ENCODE measurements around the gene CDH4.

DNA sequence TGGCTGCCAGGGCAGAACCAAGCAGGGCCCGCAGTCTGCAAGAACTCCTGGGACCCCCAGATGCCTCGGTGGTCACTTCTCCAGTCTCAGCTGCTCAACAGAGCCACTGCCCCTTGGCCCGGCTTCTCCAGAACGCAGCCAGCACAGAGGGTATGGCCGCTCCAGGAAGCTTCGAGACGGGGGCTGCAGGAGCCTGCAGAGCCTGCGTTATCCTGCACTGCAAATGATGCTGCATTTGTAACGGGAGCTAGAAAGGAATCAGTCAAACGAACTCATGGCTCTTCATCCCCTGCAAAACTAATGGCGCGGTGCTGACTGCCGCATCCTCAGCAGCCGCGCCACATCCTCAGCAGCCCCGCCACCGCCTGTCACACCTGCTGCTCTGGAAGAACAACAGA, 558.7 kb downstream of the CDH4 start:
- TF ChIP-seq POLR2A (IDR thresholded peaks at IDR 0.05) (no peak), EP300 (IDR thresholded peaks at IDR 0.05) (no peak), POLR2AphosphoS5 (IDR thresholded peaks at IDR 0.05) (no peak)
- TF ChIP-seq, protein P1, sequence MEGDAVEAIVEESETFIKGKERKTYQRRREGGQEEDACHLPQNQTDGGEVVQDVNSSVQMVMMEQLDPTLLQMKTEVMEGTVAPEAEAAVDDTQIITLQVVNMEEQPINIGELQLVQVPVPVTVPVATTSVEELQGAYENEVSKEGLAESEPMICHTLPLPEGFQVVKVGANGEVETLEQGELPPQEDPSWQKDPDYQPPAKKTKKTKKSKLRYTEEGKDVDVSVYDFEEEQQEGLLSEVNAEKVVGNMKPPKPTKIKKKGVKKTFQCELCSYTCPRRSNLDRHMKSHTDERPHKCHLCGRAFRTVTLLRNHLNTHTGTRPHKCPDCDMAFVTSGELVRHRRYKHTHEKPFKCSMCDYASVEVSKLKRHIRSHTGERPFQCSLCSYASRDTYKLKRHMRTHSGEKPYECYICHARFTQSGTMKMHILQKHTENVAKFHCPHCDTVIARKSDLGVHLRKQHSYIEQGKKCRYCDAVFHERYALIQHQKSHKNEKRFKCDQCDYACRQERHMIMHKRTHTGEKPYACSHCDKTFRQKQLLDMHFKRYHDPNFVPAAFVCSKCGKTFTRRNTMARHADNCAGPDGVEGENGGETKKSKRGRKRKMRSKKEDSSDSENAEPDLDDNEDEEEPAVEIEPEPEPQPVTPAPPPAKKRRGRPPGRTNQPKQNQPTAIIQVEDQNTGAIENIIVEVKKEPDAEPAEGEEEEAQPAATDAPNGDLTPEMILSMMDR (IDR thresholded peaks at IDR 0.05): no peak

Measured in sigmoid colon (tissue), 4 donors.